Progenitor cell of endocrine pancreas (in vitro differentiated cells): ENCODE measurements around the gene DCUN1D2. TPM values are rescaled to one million over a fixed set of nuclear protein-coding genes. Genes with fewer than 3 reads are reported as not detected.

ENCODE experiments used
- DNase-seq: peaks from one replicate; pipeline ENCODE4 v3.0.0; 2021; ENCODE audit warnings: low spot score; ENCODE audit not compliant: unreplicated experiment
- H3K27ac Mint-ChIP-seq: 2 replicates; pipeline ENCODE4 v1.8.0; 2021; ENCODE audit warnings: mild to moderate bottlenecking, moderate library complexity, mixed read lengths
- H3K27me3 Mint-ChIP-seq: 2 replicates; pipeline ENCODE4 v1.8.0; 2021; ENCODE audit warnings: mixed read lengths
- H3K36me3 Mint-ChIP-seq: 2 replicates; pipeline ENCODE4 v1.8.0; 2022; ENCODE audit warnings: mixed read lengths; ENCODE audit not compliant: insufficient read depth
- H3K4me1 Mint-ChIP-seq: 2 replicates; pipeline ENCODE4 v1.8.0; 2021; ENCODE audit warnings: low read depth, mixed read lengths
- H3K4me3 Mint-ChIP-seq: 2 replicates; pipeline ENCODE4 v1.8.0; 2021; ENCODE audit warnings: low read depth, mild to moderate bottlenecking, moderate library complexity, mixed read lengths
- H3K9me3 Mint-ChIP-seq: 2 replicates; pipeline ENCODE4 v1.8.0; 2021; ENCODE audit warnings: low read depth, mixed read lengths
- total RNA-seq: library from RNA; stranded (reverse); gene quantifications from 2 replicates; pipeline ENCODE4 v1.2.1, GENCODE V29; 2021
- TF ChIP-seq, protein P1 (sequence below): fragments of 200-600 bp; sonication (generic); IDR thresholded peaks from one replicate; pipeline ENCODE4 v1.5.0; 2021; ENCODE audit warnings: antibody characterized with exemption, mild to moderate bottlenecking; ENCODE audit not compliant: unreplicated experiment

Gene DCUN1D2
- total RNA-seq, 1 donor from 2014 or later: 51.2 TPM

DNA sequence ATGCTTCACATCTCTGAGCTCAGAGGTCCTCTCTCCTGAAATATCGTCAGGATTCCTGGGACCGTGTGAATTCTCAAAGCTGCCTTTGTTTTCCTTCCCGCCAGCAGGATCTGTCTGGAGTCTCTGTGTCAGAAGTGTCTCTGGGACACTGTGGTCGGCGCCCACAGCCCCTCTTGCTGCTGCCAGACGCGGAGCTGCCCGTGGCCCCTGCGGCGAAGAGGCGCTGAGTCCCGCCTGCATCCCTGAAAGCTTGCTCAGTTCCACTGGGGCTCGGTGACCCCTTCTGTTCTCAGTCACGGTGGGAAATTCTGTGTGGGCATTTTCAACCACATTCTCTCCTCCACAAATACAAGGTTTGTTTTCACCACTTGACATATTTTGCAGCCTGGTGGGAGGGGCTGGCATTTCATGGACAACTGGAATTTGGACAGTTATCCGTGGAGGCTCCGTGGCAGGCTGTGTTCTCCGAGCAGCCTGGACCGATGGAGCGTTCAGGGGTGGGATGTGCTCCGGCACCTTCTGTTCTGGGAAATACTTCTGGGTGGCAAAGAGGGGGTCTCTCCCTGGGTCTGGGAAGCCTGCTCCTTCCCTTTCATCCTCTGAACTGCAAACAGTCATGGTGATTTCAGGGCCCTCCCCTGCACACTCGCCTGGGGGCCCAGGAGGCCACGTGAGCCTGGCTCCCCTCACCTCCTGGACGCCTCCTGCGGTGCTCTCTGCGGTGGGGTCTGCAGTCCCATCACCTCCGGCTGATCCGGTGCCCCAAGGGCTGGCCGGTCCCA, 84.0 kb downstream of the DCUN1D2 start:
- Mint-ChIP-seq H3K9me3 (no peaks in the 10 kb centered on the region), H3K4me1 (no peaks in the 10 kb centered on the region), H3K36me3 (no peaks in the 10 kb centered on the region), H3K4me3 (no peak overlapping the region), H3K27ac (no peak overlapping the region), H3K27me3 (peaks cover 3% of the 10 kb centered on the region)
- DNase-seq: no peak
- TF ChIP-seq, protein P1, sequence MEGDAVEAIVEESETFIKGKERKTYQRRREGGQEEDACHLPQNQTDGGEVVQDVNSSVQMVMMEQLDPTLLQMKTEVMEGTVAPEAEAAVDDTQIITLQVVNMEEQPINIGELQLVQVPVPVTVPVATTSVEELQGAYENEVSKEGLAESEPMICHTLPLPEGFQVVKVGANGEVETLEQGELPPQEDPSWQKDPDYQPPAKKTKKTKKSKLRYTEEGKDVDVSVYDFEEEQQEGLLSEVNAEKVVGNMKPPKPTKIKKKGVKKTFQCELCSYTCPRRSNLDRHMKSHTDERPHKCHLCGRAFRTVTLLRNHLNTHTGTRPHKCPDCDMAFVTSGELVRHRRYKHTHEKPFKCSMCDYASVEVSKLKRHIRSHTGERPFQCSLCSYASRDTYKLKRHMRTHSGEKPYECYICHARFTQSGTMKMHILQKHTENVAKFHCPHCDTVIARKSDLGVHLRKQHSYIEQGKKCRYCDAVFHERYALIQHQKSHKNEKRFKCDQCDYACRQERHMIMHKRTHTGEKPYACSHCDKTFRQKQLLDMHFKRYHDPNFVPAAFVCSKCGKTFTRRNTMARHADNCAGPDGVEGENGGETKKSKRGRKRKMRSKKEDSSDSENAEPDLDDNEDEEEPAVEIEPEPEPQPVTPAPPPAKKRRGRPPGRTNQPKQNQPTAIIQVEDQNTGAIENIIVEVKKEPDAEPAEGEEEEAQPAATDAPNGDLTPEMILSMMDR: no peak

Other genes with a start within 250 kb of the DCUN1D2 start
- 107 and 111 TPM in 2 replicates for gene LAMP1, start 193.5 kb downstream of the DCUN1D2 start, total RNA-seq
- 22.6 and 26.1 TPM in 2 replicates for gene GRTP1, start 126.6 kb downstream of the DCUN1D2 start, total RNA-seq
- gene ADPRHL1, start 37.2 kb downstream of the DCUN1D2 start, total RNA-seq: 5.2 and 6.8 TPM in 2 replicates
- gene TFDP1, start 94.0 kb upstream of the DCUN1D2 start, total RNA-seq: 58.2 and 63.9 TPM in 2 replicates
- gene ATP4B, start 167.5 kb upstream of the DCUN1D2 start, total RNA-seq: not detected in 2 replicates
- 0.73 and 1.1 TPM in 2 replicates for gene GRK1, start 176.5 kb upstream of the DCUN1D2 start, total RNA-seq